Epithelial cell of esophagus (primary cell): ENCODE measurements around the gene DOP1B.

Source experiments
- DNase-seq: peaks from one replicate; pipeline ENCODE4 v3.0.0; 2010; ENCODE audit warnings: low read depth
- H3K4me3 ChIP-seq: 2 replicates; pipeline ENCODE4 v1.5.1; 2011; ENCODE audit warnings: mild to moderate bottlenecking, low read length, control low read depth
- CTCF ChIP-seq: IDR thresholded peaks from 2 replicates; pipeline ENCODE4 v1.5.1; 2011; ENCODE audit warnings: low read depth, mild to moderate bottlenecking, low read length, control low read depth, inconsistent platforms; ENCODE audit not compliant: insufficient read depth; ENCODE audit errors: missing control alignments

The DOP1B gene

GRCh38 chr21:36180963-36181362, 24.3 kb downstream of the DOP1B start:
- TF ChIP-seq CTCF: no peak
- no peak for DNase-seq
- no peak overlapping the region for H3K4me3 ChIP-seq

GRCh38 chr21:36183144-36183795, 26.6 kb downstream of the DOP1B start:
- DNase-seq: peak; percentile 45
- no peak for TF ChIP-seq CTCF
- no peak overlapping the region for H3K4me3 ChIP-seq

GRCh38 chr21:36184545-36184944, 27.9 kb downstream of the DOP1B start:
- no peak for TF ChIP-seq CTCF
- no peak for DNase-seq
- no peak overlapping the region for H3K4me3 ChIP-seq

GRCh38 chr21:36185523-36185922, 28.9 kb downstream of the DOP1B start:
- TF ChIP-seq CTCF: no peak
- DNase-seq: no peak
- H3K4me3 ChIP-seq: no peak overlapping the region

GRCh38 chr21:36186081-36186480, 29.5 kb downstream of the DOP1B start:
- peak; percentile 30 for DNase-seq
- no peak for TF ChIP-seq CTCF
- no peak overlapping the region for H3K4me3 ChIP-seq

GRCh38 chr21:36186506-36187399, 30.1 kb downstream of the DOP1B start:
- no peak for DNase-seq
- no peak overlapping the region for H3K4me3 ChIP-seq
- no peak for TF ChIP-seq CTCF
